NCI-H2196 treated with DMSO at 0.1 percent for 48 hours (cell line): Measurements from ENCODE around the gene INPP5J.
"Not testable (repeated sequence)": the region's sequence is repeated elsewhere in the genome, so short reads cannot be mapped to it uniquely, and the experiment has no call there.

Source experiments
- DNase-seq: peaks from one replicate; lab custom pipeline; 2025; ENCODE audit not compliant: unreplicated experiment; lab: John Stamatoyannopoulos, UW

Gene INPP5J

GRCh38 chr22:31099841-31100761 lies 22.7 kb upstream of the INPP5J start:
- DNase-seq = no peak

- DNase-seq = no peak
These were observed 21.8 kb upstream of the INPP5J start for GRCh38 chr22:31100762-31101525.

GRCh38 chr22:31102441-31103081 lies 20.2 kb upstream of the INPP5J start:
- no peak for DNase-seq

- no peak for DNase-seq
These were observed 19.7 kb upstream of the INPP5J start for GRCh38 chr22:31103111-31103510.

- no peak for DNase-seq
These were observed 18.7 kb upstream of the INPP5J start for GRCh38 chr22:31103899-31104694.

- DNase-seq = no peak
These were observed 17.9 kb upstream of the INPP5J start for GRCh38 chr22:31104869-31105268.

- DNase-seq = no peak
These were observed 17.4 kb upstream of the INPP5J start for GRCh38 chr22:31105282-31105929.

- no peak for DNase-seq
These were observed 16.7 kb upstream of the INPP5J start for GRCh38 chr22:31106001-31106571.

GRCh38 chr22:31106731-31107177 lies 16.0 kb upstream of the INPP5J start:
- DNase-seq = no peak

- DNase-seq = peak; percentile 85
These were observed 15.4 kb upstream of the INPP5J start, which contains the start of gene SELENOM for GRCh38 chr22:31107178-31107893. TSS of gene SELENOM (minus strand) at chr22:31107568. CDS start at chr22:31107505, 63 bp downstream.

GRCh38 chr22:31107894-31108218 lies 14.9 kb upstream of the INPP5J start:
- no peak for DNase-seq

- not testable (repeated sequence) for DNase-seq
These were observed 10.1 kb upstream of the INPP5J start for GRCh38 chr22:31112547-31113091.

GRCh38 chr22:31118046-31118820 lies 4.5 kb upstream of the INPP5J start:
- DNase-seq = no peak

GRCh38 chr22:31119026-31119717 lies 3.6 kb upstream of the INPP5J start:
- DNase-seq = no peak

- no peak for DNase-seq
These were observed 2.5 kb upstream of the INPP5J start for GRCh38 chr22:31120230-31120629.

GRCh38 chr22:31120642-31121041 lies 2.1 kb upstream of the INPP5J start:
- no peak for DNase-seq

- no peak for DNase-seq
These were observed 1.4 kb upstream of the INPP5J start for GRCh38 chr22:31121403-31121802.

GRCh38 chr22:31122196-31122531 lies 602 bp upstream of the INPP5J start:
- DNase-seq = no peak
